ENCODE measurements around the gene KIAA0825. TPM values are rescaled to one million over a fixed set of nuclear protein-coding genes. Genes with fewer than 3 reads are reported as not detected.

Gene KIAA0825
- total and polyA plus RNA-seq, 2 experiments from 2014 or later, result 1.7 to 1.8 TPM

DNA sequence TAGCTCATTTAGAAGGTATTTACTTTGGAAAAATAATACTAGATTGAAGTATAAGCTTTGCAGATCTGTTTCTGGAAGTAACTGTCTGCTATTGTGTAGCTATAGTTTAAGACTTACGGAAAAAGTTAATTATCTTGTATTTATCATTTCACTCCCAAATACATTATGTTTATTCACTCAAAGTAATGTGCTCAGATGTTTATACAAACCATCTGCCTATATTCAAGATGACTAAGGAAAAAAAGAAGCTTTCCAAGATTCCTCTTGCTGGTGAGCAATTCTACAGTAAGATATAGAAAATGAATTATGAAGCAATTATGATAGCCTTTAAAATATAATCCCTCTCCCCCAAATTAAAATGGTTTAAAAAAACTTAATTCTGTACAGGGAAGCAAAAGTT, 137.9 kb downstream of the KIAA0825 start:
- H3F3A ChIP-seq (replicated peaks; ENCODE audit: low read depth), result no peaks in the 10 kb centered on the region
- no peaks in the 10 kb centered on the region for H4K20me1 ChIP-seq (replicated peaks; ENCODE audit: insufficient read depth)
- ATAC-seq (no peak), DNase-seq (ENCODE audit: low spot score) (no peak)
- no peak overlapping the region for H3K27ac ChIP-seq (ENCODE audit: low read depth)
- Mint-ChIP-seq H3K27ac (no peak overlapping the region), H3K27me3 (ENCODE audit: insufficient read depth, low read depth, poor library complexity) (no peaks in the 10 kb centered on the region), H3K4me1 (no peaks in the 10 kb centered on the region), H3K36me3 (ENCODE audit: low read depth) (no peaks in the 10 kb centered on the region), H3K9me3 (no peaks in the 10 kb centered on the region), H3K4me3 (no peak overlapping the region)
- no peaks in the 10 kb centered on the region for H3K9me2 ChIP-seq (ENCODE audit: insufficient read depth)
- H3K36me3 ChIP-seq (ENCODE audit: insufficient read depth), result no peaks in the 10 kb centered on the region
- H3K4me1 ChIP-seq (ENCODE audit: insufficient read depth), result no peaks in the 10 kb centered on the region
- no peaks in the 10 kb centered on the region for H3K27me3 ChIP-seq (ENCODE audit: insufficient read depth)
- H3K4me2 ChIP-seq, result no peak overlapping the region
- no peak overlapping the region for H2AFZ ChIP-seq
- no peaks in the 10 kb centered on the region for H3K79me2 ChIP-seq (replicated peaks; ENCODE audit: insufficient read depth)
- H3K4me3 ChIP-seq, result no peak overlapping the region
- TF ChIP-seq, protein P1, sequence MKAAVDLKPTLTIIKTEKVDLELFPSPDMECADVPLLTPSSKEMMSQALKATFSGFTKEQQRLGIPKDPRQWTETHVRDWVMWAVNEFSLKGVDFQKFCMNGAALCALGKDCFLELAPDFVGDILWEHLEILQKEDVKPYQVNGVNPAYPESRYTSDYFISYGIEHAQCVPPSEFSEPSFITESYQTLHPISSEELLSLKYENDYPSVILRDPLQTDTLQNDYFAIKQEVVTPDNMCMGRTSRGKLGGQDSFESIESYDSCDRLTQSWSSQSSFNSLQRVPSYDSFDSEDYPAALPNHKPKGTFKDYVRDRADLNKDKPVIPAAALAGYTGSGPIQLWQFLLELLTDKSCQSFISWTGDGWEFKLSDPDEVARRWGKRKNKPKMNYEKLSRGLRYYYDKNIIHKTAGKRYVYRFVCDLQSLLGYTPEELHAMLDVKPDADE (IDR thresholded peaks at IDR 0.05), result no peak
- TF ChIP-seq, protein P2, sequence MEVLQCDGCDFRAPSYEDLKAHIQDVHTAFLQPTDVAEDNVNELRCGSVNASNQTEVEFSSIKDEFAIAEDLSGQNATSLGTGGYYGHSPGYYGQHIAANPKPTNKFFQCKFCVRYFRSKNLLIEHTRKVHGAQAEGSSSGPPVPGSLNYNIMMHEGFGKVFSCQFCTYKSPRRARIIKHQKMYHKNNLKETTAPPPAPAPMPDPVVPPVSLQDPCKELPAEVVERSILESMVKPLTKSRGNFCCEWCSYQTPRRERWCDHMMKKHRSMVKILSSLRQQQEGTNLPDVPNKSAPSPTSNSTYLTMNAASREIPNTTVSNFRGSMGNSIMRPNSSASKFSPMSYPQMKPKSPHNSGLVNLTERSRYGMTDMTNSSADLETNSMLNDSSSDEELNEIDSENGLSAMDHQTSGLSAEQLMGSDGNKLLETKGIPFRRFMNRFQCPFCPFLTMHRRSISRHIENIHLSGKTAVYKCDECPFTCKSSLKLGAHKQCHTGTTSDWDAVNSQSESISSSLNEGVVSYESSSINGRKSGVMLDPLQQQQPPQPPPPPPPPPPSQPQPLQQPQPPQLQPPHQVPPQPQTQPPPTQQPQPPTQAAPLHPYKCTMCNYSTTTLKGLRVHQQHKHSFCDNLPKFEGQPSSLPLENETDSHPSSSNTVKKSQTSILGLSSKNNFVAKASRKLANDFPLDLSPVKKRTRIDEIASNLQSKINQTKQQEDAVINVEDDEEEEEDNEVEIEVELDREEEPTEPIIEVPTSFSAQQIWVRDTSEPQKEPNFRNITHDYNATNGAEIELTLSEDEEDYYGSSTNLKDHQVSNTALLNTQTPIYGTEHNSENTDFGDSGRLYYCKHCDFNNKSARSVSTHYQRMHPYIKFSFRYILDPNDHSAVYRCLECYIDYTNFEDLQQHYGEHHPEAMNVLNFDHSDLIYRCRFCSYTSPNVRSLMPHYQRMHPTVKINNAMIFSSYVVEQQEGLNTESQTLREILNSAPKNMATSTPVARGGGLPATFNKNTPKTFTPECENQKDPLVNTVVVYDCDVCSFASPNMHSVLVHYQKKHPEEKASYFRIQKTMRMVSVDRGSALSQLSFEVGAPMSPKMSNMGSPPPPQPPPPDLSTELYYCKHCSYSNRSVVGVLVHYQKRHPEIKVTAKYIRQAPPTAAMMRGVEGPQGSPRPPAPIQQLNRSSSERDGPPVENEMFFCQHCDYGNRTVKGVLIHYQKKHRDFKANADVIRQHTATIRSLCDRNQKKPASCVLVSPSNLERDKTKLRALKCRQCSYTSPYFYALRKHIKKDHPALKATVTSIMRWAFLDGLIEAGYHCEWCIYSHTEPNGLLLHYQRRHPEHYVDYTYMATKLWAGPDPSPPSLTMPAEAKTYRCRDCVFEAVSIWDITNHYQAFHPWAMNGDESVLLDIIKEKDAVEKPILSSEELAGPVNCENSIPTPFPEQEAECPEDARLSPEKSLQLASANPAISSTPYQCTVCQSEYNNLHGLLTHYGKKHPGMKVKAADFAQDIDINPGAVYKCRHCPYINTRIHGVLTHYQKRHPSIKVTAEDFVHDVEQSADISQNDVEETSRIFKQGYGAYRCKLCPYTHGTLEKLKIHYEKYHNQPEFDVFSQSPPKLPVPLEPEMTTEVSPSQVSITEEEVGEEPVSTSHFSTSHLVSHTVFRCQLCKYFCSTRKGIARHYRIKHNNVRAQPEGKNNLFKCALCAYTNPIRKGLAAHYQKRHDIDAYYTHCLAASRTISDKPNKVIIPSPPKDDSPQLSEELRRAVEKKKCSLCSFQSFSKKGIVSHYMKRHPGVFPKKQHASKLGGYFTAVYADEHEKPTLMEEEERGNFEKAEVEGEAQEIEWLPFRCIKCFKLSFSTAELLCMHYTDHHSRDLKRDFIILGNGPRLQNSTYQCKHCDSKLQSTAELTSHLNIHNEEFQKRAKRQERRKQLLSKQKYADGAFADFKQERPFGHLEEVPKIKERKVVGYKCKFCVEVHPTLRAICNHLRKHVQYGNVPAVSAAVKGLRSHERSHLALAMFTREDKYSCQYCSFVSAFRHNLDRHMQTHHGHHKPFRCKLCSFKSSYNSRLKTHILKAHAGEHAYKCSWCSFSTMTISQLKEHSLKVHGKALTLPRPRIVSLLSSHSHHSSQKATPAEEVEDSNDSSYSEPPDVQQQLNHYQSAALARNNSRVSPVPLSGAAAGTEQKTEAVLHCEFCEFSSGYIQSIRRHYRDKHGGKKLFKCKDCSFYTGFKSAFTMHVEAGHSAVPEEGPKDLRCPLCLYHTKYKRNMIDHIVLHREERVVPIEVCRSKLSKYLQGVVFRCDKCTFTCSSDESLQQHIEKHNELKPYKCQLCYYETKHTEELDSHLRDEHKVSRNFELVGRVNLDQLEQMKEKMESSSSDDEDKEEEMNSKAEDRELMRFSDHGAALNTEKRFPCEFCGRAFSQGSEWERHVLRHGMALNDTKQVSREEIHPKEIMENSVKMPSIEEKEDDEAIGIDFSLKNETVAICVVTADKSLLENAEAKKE (CRISPR knock-in tag; IDR thresholded peaks at IDR 0.05), result no peak
- TF ChIP-seq NANOG (IDR thresholded peaks at IDR 0.05; ENCODE audit: borderline replicate concordance) (no peak), JUNB (IDR thresholded peaks at IDR 0.05; ENCODE audit: unreplicated experiment) (no peak), POLR2AphosphoS5 (IDR thresholded peaks at IDR 0.05; ENCODE audit: low read depth) (no peak), EZH2phosphoT487 (IDR thresholded peaks at IDR 0.05; ENCODE audit: unreplicated experiment) (no peak), ZNF331 (CRISPR knock-in tag; IDR thresholded peaks at IDR 0.05; ENCODE audit: low read depth) (no peak), CREB1 (CRISPR knock-in tag; IDR thresholded peaks at IDR 0.05; ENCODE audit: low read depth) (no peak), STAT1 (IDR thresholded peaks at IDR 0.05; ENCODE audit: unreplicated experiment) (no peak), ZNF114 (CRISPR knock-in tag; IDR thresholded peaks at IDR 0.05) (no peak), EZH2 (IDR thresholded peaks at IDR 0.05; ENCODE audit: low read depth, unreplicated experiment) (no peak)
- TF ChIP-seq, protein P3, sequence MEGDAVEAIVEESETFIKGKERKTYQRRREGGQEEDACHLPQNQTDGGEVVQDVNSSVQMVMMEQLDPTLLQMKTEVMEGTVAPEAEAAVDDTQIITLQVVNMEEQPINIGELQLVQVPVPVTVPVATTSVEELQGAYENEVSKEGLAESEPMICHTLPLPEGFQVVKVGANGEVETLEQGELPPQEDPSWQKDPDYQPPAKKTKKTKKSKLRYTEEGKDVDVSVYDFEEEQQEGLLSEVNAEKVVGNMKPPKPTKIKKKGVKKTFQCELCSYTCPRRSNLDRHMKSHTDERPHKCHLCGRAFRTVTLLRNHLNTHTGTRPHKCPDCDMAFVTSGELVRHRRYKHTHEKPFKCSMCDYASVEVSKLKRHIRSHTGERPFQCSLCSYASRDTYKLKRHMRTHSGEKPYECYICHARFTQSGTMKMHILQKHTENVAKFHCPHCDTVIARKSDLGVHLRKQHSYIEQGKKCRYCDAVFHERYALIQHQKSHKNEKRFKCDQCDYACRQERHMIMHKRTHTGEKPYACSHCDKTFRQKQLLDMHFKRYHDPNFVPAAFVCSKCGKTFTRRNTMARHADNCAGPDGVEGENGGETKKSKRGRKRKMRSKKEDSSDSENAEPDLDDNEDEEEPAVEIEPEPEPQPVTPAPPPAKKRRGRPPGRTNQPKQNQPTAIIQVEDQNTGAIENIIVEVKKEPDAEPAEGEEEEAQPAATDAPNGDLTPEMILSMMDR (conservative IDR thresholded peaks at IDR 0.05; ENCODE audit: low read depth in 2 of 2), result no peak
- TF ChIP-seq, protein P4, sequence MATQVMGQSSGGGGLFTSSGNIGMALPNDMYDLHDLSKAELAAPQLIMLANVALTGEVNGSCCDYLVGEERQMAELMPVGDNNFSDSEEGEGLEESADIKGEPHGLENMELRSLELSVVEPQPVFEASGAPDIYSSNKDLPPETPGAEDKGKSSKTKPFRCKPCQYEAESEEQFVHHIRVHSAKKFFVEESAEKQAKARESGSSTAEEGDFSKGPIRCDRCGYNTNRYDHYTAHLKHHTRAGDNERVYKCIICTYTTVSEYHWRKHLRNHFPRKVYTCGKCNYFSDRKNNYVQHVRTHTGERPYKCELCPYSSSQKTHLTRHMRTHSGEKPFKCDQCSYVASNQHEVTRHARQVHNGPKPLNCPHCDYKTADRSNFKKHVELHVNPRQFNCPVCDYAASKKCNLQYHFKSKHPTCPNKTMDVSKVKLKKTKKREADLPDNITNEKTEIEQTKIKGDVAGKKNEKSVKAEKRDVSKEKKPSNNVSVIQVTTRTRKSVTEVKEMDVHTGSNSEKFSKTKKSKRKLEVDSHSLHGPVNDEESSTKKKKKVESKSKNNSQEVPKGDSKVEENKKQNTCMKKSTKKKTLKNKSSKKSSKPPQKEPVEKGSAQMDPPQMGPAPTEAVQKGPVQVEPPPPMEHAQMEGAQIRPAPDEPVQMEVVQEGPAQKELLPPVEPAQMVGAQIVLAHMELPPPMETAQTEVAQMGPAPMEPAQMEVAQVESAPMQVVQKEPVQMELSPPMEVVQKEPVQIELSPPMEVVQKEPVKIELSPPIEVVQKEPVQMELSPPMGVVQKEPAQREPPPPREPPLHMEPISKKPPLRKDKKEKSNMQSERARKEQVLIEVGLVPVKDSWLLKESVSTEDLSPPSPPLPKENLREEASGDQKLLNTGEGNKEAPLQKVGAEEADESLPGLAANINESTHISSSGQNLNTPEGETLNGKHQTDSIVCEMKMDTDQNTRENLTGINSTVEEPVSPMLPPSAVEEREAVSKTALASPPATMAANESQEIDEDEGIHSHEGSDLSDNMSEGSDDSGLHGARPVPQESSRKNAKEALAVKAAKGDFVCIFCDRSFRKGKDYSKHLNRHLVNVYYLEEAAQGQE (IDR thresholded peaks at IDR 0.05; ENCODE audit: unreplicated experiment), result no peak

Data from GM23338 (cell line).